ENCODE measurements around the gene ZNF827. TPM values are rescaled to one million over a fixed set of nuclear protein-coding genes. Genes with fewer than 3 reads are reported as not detected.

ZNF827 gene
- polyA plus RNA-seq, 1 donor, result 19.0 TPM

Other genes starting within 250 kb of the ZNF827 start
- gene LSM6, start 236.9 kb upstream of the ZNF827 start, polyA plus RNA-seq (ENCODE audit: insufficient read length), result 34.2 TPM